ENCODE data around the gene NOSIP. TPM values are rescaled to one million over a fixed set of nuclear protein-coding genes. Genes with fewer than 3 reads are reported as not detected.

The NOSIP gene
- total and polyA plus RNA-seq, 10 of the 15 experiments (the other 5 are each of a cell fraction or from before 2014, with no cell fraction given), result 7.2 to 85.5 (median 48.4) TPM

GRCh38 chr19:49580264-49581006 is at the start of gene NOSIP (continued):
- 0 out of 2 replicates have a peak, but pooled peaks have one; percentile 45 for TF ChIP-seq DPF2 (IDR thresholded peaks at IDR 0.05)
- TF ChIP-seq EED (IDR thresholded peaks at IDR 0.05; ENCODE audit: low read depth), result peak; percentile 20; the same call in 1 of the 2 replicates
- no peak; the same call in 1 of the 2 replicates for TF ChIP-seq SIN3A (IDR thresholded peaks at IDR 0.05; ENCODE audit: low read depth, low read length)
- peak; percentile 83 for TF ChIP-seq ELK1 (IDR thresholded peaks at IDR 0.05; ENCODE audit: low read depth, low read length)
- peak; percentile 83; the same call in 1 of the 2 replicates for TF ChIP-seq MTA3 (IDR thresholded peaks at IDR 0.05; ENCODE audit: borderline replicate concordance, low read length)
- peak; percentile 83 for TF ChIP-seq YY1 (IDR thresholded peaks at IDR 0.05; ENCODE audit: low read depth, low read length)
- TF ChIP-seq RAD21 (IDR thresholded peaks at IDR 0.05; ENCODE audit: insufficient read depth, low read depth, low read length), result no peak
- TF ChIP-seq ZBTB40 (IDR thresholded peaks at IDR 0.05; ENCODE audit: borderline replicate concordance), result peak; percentile 100
- TF ChIP-seq KDM1A (IDR thresholded peaks at IDR 0.05; ENCODE audit: borderline replicate concordance), result no peak
- TF ChIP-seq SRF (IDR thresholded peaks at IDR 0.05; ENCODE audit: low read depth in 2 of 2, low read length in 2 of 2), result peak in 1 of 2 experiments; percentile 92; a peak in 2 of 4 replicates
- TF ChIP-seq USF1 (IDR thresholded peaks at IDR 0.05; ENCODE audit: borderline replicate concordance, extremely low read length, insufficient read depth, low read depth, low read length), result no peak
- TF ChIP-seq LARP7 (IDR thresholded peaks at IDR 0.05), result no peak
- no peak for TF ChIP-seq NFXL1 (IDR thresholded peaks at IDR 0.05; ENCODE audit: borderline replicate concordance)
- peak; percentile 72 for TF ChIP-seq SKIL (IDR thresholded peaks at IDR 0.05; ENCODE audit: low read depth, poor library complexity, severe bottlenecking)
- peak; percentile 72 for TF ChIP-seq CREB1 (IDR thresholded peaks at IDR 0.05; ENCODE audit: low read depth)
- no peak; the same call in 1 of the 2 replicates for TF ChIP-seq ZNF207 (IDR thresholded peaks at IDR 0.05; ENCODE audit: borderline replicate concordance)
- TF ChIP-seq PAX5 (IDR thresholded peaks at IDR 0.05; ENCODE audit: borderline replicate concordance, low read depth, low read length), result peak; percentile 19; the same call in 1 of the 2 replicates
- peak; percentile 81; the same call in 1 of the 2 replicates for TF ChIP-seq RCOR1 (conservative IDR thresholded peaks at IDR 0.05; ENCODE audit: low read depth, low read length)
- peak; percentile 96 for TF ChIP-seq IKZF1 (conservative IDR thresholded peaks at IDR 0.05)
- peak; percentile 64 for TF ChIP-seq KLF5 (IDR thresholded peaks at IDR 0.05; ENCODE audit: partially characterized antibody)

Data from GM12878 (cell line).